ENCODE data around the gene PADI1. TPM values are rescaled to one million over a fixed set of nuclear protein-coding genes. Genes with fewer than 3 reads are reported as not detected.

Gene PADI1
- total RNA-seq, 1 donor from 2014 or later = 0.70 TPM

GRCh38 chr1:17207966-17208418, 3.1 kb downstream of the PADI1 start:
- H3K27me3 Mint-ChIP-seq (ENCODE audit: low read depth) = no peaks in the 10 kb centered on the region
- H3K9me3 Mint-ChIP-seq (ENCODE audit: low read depth) = no peaks in the 10 kb centered on the region
- DNase-seq (ENCODE audit: low spot score) = no peak
- TF ChIP-seq, protein P1, sequence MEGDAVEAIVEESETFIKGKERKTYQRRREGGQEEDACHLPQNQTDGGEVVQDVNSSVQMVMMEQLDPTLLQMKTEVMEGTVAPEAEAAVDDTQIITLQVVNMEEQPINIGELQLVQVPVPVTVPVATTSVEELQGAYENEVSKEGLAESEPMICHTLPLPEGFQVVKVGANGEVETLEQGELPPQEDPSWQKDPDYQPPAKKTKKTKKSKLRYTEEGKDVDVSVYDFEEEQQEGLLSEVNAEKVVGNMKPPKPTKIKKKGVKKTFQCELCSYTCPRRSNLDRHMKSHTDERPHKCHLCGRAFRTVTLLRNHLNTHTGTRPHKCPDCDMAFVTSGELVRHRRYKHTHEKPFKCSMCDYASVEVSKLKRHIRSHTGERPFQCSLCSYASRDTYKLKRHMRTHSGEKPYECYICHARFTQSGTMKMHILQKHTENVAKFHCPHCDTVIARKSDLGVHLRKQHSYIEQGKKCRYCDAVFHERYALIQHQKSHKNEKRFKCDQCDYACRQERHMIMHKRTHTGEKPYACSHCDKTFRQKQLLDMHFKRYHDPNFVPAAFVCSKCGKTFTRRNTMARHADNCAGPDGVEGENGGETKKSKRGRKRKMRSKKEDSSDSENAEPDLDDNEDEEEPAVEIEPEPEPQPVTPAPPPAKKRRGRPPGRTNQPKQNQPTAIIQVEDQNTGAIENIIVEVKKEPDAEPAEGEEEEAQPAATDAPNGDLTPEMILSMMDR (IDR thresholded peaks at IDR 0.05) = no peak
- peaks cover 56% of the 10 kb centered on the region for H3K4me1 Mint-ChIP-seq (ENCODE audit: low read depth)
- no peaks in the 10 kb centered on the region for H3K36me3 Mint-ChIP-seq (ENCODE audit: low read depth)
- H3K4me3 Mint-ChIP-seq (ENCODE audit: unreplicated experiment) = no peak overlapping the region
- H3K27ac Mint-ChIP-seq (ENCODE audit: unreplicated experiment) = peak overlapping the region; percentile 76

DNA sequence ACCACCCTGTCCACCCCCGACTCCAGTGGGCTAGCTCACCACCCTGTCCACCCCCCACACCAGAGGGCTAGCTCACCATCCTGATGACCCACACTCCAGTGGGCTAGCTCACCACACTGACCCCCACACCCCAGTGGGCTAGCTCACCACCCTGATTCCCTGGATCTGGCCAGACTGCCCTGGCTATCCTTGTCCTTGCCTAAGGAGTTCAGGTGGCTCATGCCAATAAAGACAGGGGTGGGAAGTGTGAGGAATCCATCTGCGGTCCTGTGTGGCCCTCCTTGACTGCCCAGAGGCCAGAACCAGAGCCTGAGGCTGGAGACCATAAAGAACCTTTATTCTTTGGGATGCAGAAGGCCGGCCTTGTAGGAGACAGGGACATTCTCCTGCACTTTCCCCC, 3.6 kb downstream of the PADI1 start:
- DNase-seq (ENCODE audit: low spot score) = no peak
- Mint-ChIP-seq H3K9me3 (ENCODE audit: low read depth) (no peaks in the 10 kb centered on the region), H3K36me3 (ENCODE audit: low read depth) (no peaks in the 10 kb centered on the region), H3K27me3 (ENCODE audit: low read depth) (no peaks in the 10 kb centered on the region), H3K27ac (ENCODE audit: unreplicated experiment) (peak overlapping the region; percentile 89), H3K4me3 (ENCODE audit: unreplicated experiment) (no peak overlapping the region), H3K4me1 (ENCODE audit: low read depth) (peaks cover 60% of the 10 kb centered on the region)
- TF ChIP-seq, protein P1 (IDR thresholded peaks at IDR 0.05) = no peak

DNA sequence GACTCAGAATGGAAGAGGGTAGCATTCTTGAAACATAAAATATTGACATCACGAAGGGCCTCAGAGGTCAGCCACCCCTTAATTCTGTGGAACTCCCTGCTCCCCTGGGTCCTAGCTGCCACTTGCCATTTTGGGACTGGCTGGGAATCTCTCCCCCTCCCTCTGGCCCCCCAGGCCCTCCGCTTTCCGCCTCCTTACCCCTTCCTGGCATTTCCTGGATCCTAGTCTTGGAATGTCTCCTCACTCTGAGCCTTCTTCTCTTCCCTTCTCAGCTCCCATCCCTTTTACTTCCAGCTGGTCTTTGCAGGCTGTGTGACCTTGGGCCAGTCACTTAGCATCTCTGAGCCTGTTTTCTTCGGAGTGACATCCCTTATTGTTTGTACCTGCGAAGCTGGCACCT, 4.5 kb downstream of the PADI1 start:
- peak overlapping the region; percentile 6 for H3K4me3 Mint-ChIP-seq (ENCODE audit: unreplicated experiment)
- H3K9me3 Mint-ChIP-seq (ENCODE audit: low read depth) = no peaks in the 10 kb centered on the region
- DNase-seq (ENCODE audit: low spot score) = no peak
- H3K27ac Mint-ChIP-seq (ENCODE audit: unreplicated experiment) = peak overlapping the region; percentile 89
- H3K36me3 Mint-ChIP-seq (ENCODE audit: low read depth) = no peaks in the 10 kb centered on the region
- TF ChIP-seq, protein P1 (IDR thresholded peaks at IDR 0.05) = no peak
- H3K4me1 Mint-ChIP-seq (ENCODE audit: low read depth) = peaks cover 69% of the 10 kb centered on the region
- H3K27me3 Mint-ChIP-seq (ENCODE audit: low read depth) = no peaks in the 10 kb centered on the region

- Mint-ChIP-seq H3K9me3 (ENCODE audit: low read depth) (no peaks in the 10 kb centered on the region), H3K4me3 (ENCODE audit: unreplicated experiment) (no peak overlapping the region), H3K27ac (ENCODE audit: unreplicated experiment) (peak overlapping the region; percentile 78), H3K4me1 (ENCODE audit: low read depth) (peaks cover 73% of the 10 kb centered on the region), H3K36me3 (ENCODE audit: low read depth) (no peaks in the 10 kb centered on the region), H3K27me3 (ENCODE audit: low read depth) (no peaks in the 10 kb centered on the region)
- TF ChIP-seq, protein P1 (IDR thresholded peaks at IDR 0.05) = no peak
- no peak for DNase-seq (ENCODE audit: low spot score)
Observed at GRCh38 chr1:17210176-17210575, 5.2 kb downstream of the PADI1 start.

DNA sequence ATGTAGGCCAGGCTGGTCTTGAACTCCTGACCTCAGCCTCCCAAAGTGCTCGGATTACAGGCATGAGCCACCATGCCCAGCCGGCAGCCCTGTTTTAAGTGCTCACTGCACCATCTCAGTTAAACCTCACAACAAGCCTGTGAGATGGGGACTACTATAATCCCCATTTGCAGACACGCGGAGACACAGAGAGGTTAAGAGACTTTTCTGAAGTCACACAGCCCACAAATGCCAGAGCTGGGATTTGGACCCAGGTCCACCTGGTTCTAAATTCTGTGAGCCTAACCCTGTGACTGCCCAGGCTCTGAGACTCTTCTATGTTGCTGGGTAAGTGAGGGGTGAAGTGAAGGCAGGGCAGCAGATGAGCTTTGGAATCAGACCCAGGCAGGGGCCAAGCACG, 6.4 kb downstream of the PADI1 start:
- Mint-ChIP-seq H3K9me3 (ENCODE audit: low read depth) (no peaks in the 10 kb centered on the region), H3K27me3 (ENCODE audit: low read depth) (no peaks in the 10 kb centered on the region), H3K4me1 (ENCODE audit: low read depth) (peaks cover 85% of the 10 kb centered on the region), H3K36me3 (ENCODE audit: low read depth) (peaks cover 2% of the 10 kb centered on the region), H3K4me3 (ENCODE audit: unreplicated experiment) (no peak overlapping the region), H3K27ac (ENCODE audit: unreplicated experiment) (peak overlapping the region; percentile 92)
- no peak for DNase-seq (ENCODE audit: low spot score)
- TF ChIP-seq, protein P1 (IDR thresholded peaks at IDR 0.05) = no peak

Data from chondrocyte (in vitro differentiated cells).